Measurements from ENCODE around the gene MBOAT1. TPM values are rescaled to one million over a fixed set of nuclear protein-coding genes. Genes with fewer than 3 reads are reported as not detected.
A peak's percentile ranks its signal among the peaks of the same experiment; 100 is the strongest.

Gene MBOAT1
- total and polyA plus RNA-seq, 2 experiments from 2014 or later: 0.74 to 10.4 TPM

- Histone ChIP-seq H3K4me2 (peak overlapping the region; percentile 87), H2AFZ (peak overlapping the region; percentile 92), H3K79me2 (peaks cover 18% of the 10 kb centered on the region), H3K27me3 (no peaks in the 10 kb centered on the region), H3K9me2 (replicated peaks; ENCODE audit: insufficient read depth) (no peaks in the 10 kb centered on the region), H3K36me3 (replicated peaks; ENCODE audit: insufficient read depth, low read depth) (no peaks in the 10 kb centered on the region), H4K20me1 (ENCODE audit: insufficient read depth, poor library complexity, severe bottlenecking) (no peaks in the 10 kb centered on the region), H3K9me3 (ENCODE audit: low read depth) (no peaks in the 10 kb centered on the region), H3K27ac (peak overlapping the region; percentile 96), H3K4me1 (ENCODE audit: insufficient read depth) (peaks cover 18% of the 10 kb centered on the region), H3K4me3 (no peak overlapping the region)
- WGBS (ENCODE audit: low lambda C conversion rate, missing lambda C conversion rate): 53% methylated on average over 9 of the region's 9 CpGs
- DNase-seq (ENCODE audit: low spot score): no peak
- TF ChIP-seq CTCF (IDR thresholded peaks at IDR 0.05; ENCODE audit: poor library complexity) (no peak), EZH2 (IDR thresholded peaks at IDR 0.05; ENCODE audit: borderline replicate concordance) (no peak), EZH2phosphoT487 (IDR thresholded peaks at IDR 0.05; ENCODE audit: low read depth, severe bottlenecking, unreplicated experiment) (no peak)
Measured at GRCh38 chr6:20213271-20213798, 1.1 kb upstream of the MBOAT1 start.

- no peaks in the 10 kb centered on the region for H3K27me3 ChIP-seq
- no peak for TF ChIP-seq EZH2 (IDR thresholded peaks at IDR 0.05; ENCODE audit: borderline replicate concordance)
- TF ChIP-seq EZH2phosphoT487 (IDR thresholded peaks at IDR 0.05; ENCODE audit: low read depth, severe bottlenecking, unreplicated experiment): no peak
- TF ChIP-seq CTCF (IDR thresholded peaks at IDR 0.05; ENCODE audit: poor library complexity): peak; percentile 2
- H3K9me3 ChIP-seq (ENCODE audit: low read depth): no peaks in the 10 kb centered on the region
- no peaks in the 10 kb centered on the region for H3K9me2 ChIP-seq (replicated peaks; ENCODE audit: insufficient read depth)
- peak; percentile 78 for DNase-seq (ENCODE audit: low spot score)
- H3K79me2 ChIP-seq: peaks cover 28% of the 10 kb centered on the region
- peaks cover 18% of the 10 kb centered on the region for H3K4me1 ChIP-seq (ENCODE audit: insufficient read depth)
- WGBS (ENCODE audit: low lambda C conversion rate, missing lambda C conversion rate): 2% methylated on average over 34 of the region's 37 CpGs
- H4K20me1 ChIP-seq (ENCODE audit: insufficient read depth, poor library complexity, severe bottlenecking): no peaks in the 10 kb centered on the region
- H3K4me2 ChIP-seq: peak overlapping the region; percentile 87
- peak overlapping the region; percentile 96 for H3K27ac ChIP-seq
- H3K4me3 ChIP-seq: peak overlapping the region; percentile 62
- no peaks in the 10 kb centered on the region for H3K36me3 ChIP-seq (replicated peaks; ENCODE audit: insufficient read depth, low read depth)
- peak overlapping the region; percentile 85 for H2AFZ ChIP-seq
Measured at GRCh38 chr6:20211941-20212391, 303 bp downstream of the MBOAT1 start.

- Histone ChIP-seq H3K27ac (peak overlapping the region; percentile 96), H3K9me3 (ENCODE audit: low read depth) (no peaks in the 10 kb centered on the region), H3K36me3 (replicated peaks; ENCODE audit: insufficient read depth, low read depth) (no peaks in the 10 kb centered on the region), H3K4me1 (ENCODE audit: insufficient read depth) (peaks cover 18% of the 10 kb centered on the region), H3K79me2 (peaks cover 35% of the 10 kb centered on the region), H2AFZ (peak overlapping the region; percentile 85), H3K4me2 (peak overlapping the region; percentile 87), H3K27me3 (no peaks in the 10 kb centered on the region), H4K20me1 (ENCODE audit: insufficient read depth, poor library complexity, severe bottlenecking) (no peaks in the 10 kb centered on the region), H3K9me2 (replicated peaks; ENCODE audit: insufficient read depth) (no peaks in the 10 kb centered on the region), H3K4me3 (peak overlapping the region; percentile 62)
- peak; percentile 32 for DNase-seq (ENCODE audit: low spot score)
- 10% methylated on average over 17 of the region's 17 CpGs for WGBS (ENCODE audit: low lambda C conversion rate, missing lambda C conversion rate)
- no peak for TF ChIP-seq EZH2 (IDR thresholded peaks at IDR 0.05; ENCODE audit: borderline replicate concordance)
- TF ChIP-seq EZH2phosphoT487 (IDR thresholded peaks at IDR 0.05; ENCODE audit: low read depth, severe bottlenecking, unreplicated experiment): no peak
- TF ChIP-seq CTCF (IDR thresholded peaks at IDR 0.05; ENCODE audit: poor library complexity): no peak
Measured at GRCh38 chr6:20211037-20211940, 980 bp downstream of the MBOAT1 start.

All from hepatocyte (in vitro differentiated cells).